Parathyroid adenoma (tissue), 2 donors: ENCODE measurements around the gene TM2D3.
"Not testable (repeated sequence)": the region's sequence is repeated elsewhere in the genome, so short reads cannot be mapped to it uniquely, and the experiment has no call there.

Source experiments
- H2AFZ ChIP-seq: fragments of 300-600 bp; sonication (generic); one replicate; pipeline ENCODE4 v1.7.0; 2017; ENCODE audit warnings: antibody characterized with exemption, mild to moderate bottlenecking
- H3K27ac ChIP-seq: fragments of 300-600 bp; sonication (generic); one replicate; pipeline ENCODE4 v1.7.0; 2017
- H3K27me3 ChIP-seq: fragments of 300-600 bp; sonication (generic); one replicate; pipeline ENCODE4 v1.7.0; 2017; ENCODE audit warnings: low read length; ENCODE audit not compliant: control insufficient read depth, insufficient read depth
- H3K36me3 ChIP-seq: fragments of 300-600 bp; sonication (generic); one replicate; pipeline ENCODE4 v1.7.0; 2017; ENCODE audit warnings: low read length; ENCODE audit not compliant: control insufficient read depth, insufficient read depth
- H3K4me1 ChIP-seq: fragments of 300-600 bp; sonication (generic); one replicate; pipeline ENCODE4 v1.7.0; 2017; ENCODE audit warnings: control low read depth
- H3K4me2 ChIP-seq: fragments of 300-600 bp; sonication (generic); one replicate; pipeline ENCODE4 v1.7.0; 2017; ENCODE audit warnings: low read length
- H3K4me3 ChIP-seq: fragments of 300-600 bp; sonication (generic); one replicate; pipeline ENCODE4 v1.7.0; 2017; ENCODE audit warnings: low read depth, low read length
- H3K79me2 ChIP-seq: fragments of 300-600 bp; sonication (generic); one replicate; pipeline ENCODE4 v1.7.0; 2017; ENCODE audit warnings: control low read depth
- H3K9ac ChIP-seq: fragments of 300-600 bp; sonication (generic); one replicate; pipeline ENCODE4 v1.7.0; 2017; ENCODE audit warnings: mild to moderate bottlenecking
- H3K9me3 ChIP-seq: fragments of 300-600 bp; sonication (generic); one replicate; pipeline ENCODE4 v1.7.0; 2017; ENCODE audit warnings: low read length; ENCODE audit not compliant: control insufficient read depth
- CTCF ChIP-seq: fragments of 300-600 bp; sonication (generic); IDR thresholded peaks from one replicate; pipeline ENCODE4 v1.7.0; 2017; ENCODE audit warnings: antibody characterized with exemption, mild to moderate bottlenecking
- donor health status: primary hyperparathyroidism.

Gene TM2D3

DNA sequence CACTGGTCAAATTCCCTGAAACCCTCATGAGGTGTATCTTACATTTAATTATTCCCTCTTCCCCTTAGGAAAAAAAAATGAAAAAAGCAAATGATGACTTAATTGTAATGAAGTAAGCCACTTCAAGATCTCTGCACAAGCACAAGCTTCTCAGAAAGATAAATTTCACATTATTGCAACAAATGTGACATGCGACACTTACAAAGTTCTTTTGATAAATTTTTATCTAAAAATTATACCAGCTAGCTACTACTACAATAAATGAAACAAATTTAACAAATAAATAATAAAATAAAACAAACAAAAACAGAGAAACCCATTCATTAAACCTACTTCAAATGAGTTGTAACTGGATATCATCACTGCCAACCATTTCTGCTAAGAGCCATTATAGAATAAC is 10.0 kb upstream of the TM2D3 start:
- Histone ChIP-seq H3K27me3 (no peaks in the 10 kb centered on the region), H3K36me3 (no peaks in the 10 kb centered on the region), H3K4me2 (no peak overlapping the region), H3K4me3 (no peak overlapping the region), H2AFZ (no peak overlapping the region), H3K4me1 (no peaks in the 10 kb centered on the region), H3K79me2 (no peaks in the 10 kb centered on the region), H3K9ac (no peak overlapping the region), H3K9me3 (no peaks in the 10 kb centered on the region), H3K27ac (no peak overlapping the region)
- TF ChIP-seq CTCF: no peak

DNA sequence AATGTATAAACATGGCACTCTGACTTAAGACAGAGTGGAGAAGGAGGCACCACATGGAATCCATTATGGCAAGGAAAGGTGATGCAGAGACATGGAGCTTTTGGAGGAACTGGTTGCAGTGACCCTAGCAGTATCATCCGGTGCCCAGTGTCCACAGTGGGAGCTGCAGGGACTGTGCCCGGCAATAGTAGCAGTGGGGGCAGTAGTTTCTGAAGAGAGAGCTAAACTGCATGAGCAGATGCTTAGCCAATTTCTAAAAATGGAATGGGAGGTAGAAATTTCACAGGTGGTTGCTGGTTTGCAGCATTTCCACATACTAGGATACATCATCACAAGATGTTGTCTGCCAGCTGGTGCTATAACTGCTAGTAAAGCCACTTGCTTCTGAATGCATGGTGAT is 7.8 kb upstream of the TM2D3 start:
- Histone ChIP-seq H3K27ac (no peak overlapping the region), H3K9me3 (no peaks in the 10 kb centered on the region), H3K4me1 (no peaks in the 10 kb centered on the region), H3K4me3 (no peak overlapping the region), H3K36me3 (no peaks in the 10 kb centered on the region), H3K79me2 (no peaks in the 10 kb centered on the region), H3K9ac (no peak overlapping the region), H2AFZ (no peak overlapping the region), H3K27me3 (no peaks in the 10 kb centered on the region), H3K4me2 (no peak overlapping the region)
- no peak for TF ChIP-seq CTCF

DNA sequence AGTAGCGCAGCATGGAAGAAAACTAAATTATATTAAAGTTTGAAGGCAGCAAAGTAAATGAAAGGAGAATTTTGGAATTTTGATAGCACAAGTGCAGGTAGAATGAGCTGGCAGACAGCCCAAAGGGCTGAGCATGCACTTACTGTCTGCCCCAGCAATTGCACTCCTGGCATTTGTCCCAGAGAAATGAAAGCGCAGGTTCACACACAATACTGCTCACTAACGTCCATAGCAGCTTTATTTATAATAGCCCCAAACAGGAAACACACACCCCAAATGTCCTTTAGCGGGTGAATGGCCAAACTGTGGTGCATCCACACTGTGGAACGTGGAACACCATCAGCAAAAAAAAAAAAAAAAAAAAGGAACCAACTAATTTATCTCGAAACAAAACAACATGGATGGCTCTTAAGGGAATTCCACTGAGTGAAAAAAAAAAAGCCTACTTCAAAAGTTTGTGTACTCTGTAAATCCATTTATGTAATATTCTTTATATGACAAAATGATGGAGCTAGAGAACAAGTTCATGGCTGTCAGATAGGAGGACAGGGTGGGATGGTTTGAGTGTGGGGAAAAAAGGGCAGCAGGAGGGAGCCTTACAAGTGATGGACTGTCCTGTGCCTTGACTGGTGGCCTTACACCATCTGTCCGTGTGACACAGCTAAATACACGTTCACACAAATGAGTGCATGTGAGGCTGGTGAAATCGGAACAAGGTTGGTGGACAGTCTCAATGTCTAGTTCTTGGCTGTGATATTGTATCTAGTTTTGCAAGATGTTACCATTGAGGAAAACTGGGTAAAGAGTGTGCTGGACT is 6.0 kb upstream of the TM2D3 start:
- Histone ChIP-seq H3K4me1 (no peaks in the 10 kb centered on the region), H3K9ac (no peak overlapping the region), H3K4me2 (peak overlapping the region; percentile 24), H2AFZ (no peak overlapping the region), H3K27ac (no peak overlapping the region), H3K9me3 (no peaks in the 10 kb centered on the region), H3K79me2 (no peaks in the 10 kb centered on the region), H3K4me3 (no peak overlapping the region), H3K27me3 (no peaks in the 10 kb centered on the region), H3K36me3 (no peaks in the 10 kb centered on the region)
- TF ChIP-seq CTCF: no peak

DNA sequence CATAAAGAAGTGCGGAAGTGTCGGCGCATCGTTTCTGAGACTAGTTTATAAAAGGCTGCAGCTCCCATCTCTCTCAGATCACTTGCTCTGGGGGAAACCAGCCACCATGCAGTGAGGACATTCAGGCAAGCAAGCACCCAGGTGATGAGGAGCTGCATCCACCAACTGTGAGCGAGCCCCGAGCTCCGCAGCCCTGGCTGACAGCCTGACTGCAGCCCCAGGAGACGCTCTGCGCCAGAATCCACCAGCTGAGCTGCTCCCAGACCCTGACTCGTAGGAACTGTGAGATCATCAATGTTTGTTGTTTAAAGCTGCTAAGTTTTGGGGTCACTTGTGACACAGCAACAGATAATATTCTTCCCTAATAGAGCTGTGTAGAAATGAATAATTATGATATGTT is 5.0 kb upstream of the TM2D3 start:
- no peak overlapping the region for H3K4me3 ChIP-seq
- no peaks in the 10 kb centered on the region for H3K79me2 ChIP-seq
- H3K4me2 ChIP-seq: no peak overlapping the region
- no peaks in the 10 kb centered on the region for H3K4me1 ChIP-seq
- H3K9me3 ChIP-seq: no peaks in the 10 kb centered on the region
- no peak overlapping the region for H3K27ac ChIP-seq
- no peak for TF ChIP-seq CTCF
- H3K27me3 ChIP-seq: no peaks in the 10 kb centered on the region
- no peak overlapping the region for H3K9ac ChIP-seq
- H2AFZ ChIP-seq: no peak overlapping the region
- H3K36me3 ChIP-seq: no peaks in the 10 kb centered on the region

GRCh38 chr15:101654624-101655337 is 2.6 kb upstream of the TM2D3 start:
- H2AFZ ChIP-seq, H3K9me3 ChIP-seq, H3K36me3 ChIP-seq, H3K4me2 ChIP-seq, H3K9ac ChIP-seq, H3K4me3 ChIP-seq, H3K27ac ChIP-seq, H3K4me1 ChIP-seq, H3K27me3 ChIP-seq: not testable (repeated sequence)
- peaks cover 14% of the 10 kb centered on the region for H3K79me2 ChIP-seq
